ENCODE measurements around the gene RNGTT. TPM values are rescaled to one million over a fixed set of nuclear protein-coding genes. Genes with fewer than 3 reads are reported as not detected.

Gene RNGTT
- total RNA-seq, 1 donor from 2014 or later: 13.4 TPM

- no peak for DNase-seq (ENCODE audit: extremely low spot score, unreplicated experiment)
- H3K27me3 Mint-ChIP-seq: no peaks in the 10 kb centered on the region
- H3K27ac Mint-ChIP-seq: no peak overlapping the region
- TF ChIP-seq CTCF (conservative IDR thresholded peaks at IDR 0.05): no peak
- peaks cover 1% of the 10 kb centered on the region for H3K36me3 Mint-ChIP-seq
- peaks cover 1% of the 10 kb centered on the region for H3K9me3 Mint-ChIP-seq
- H3K4me1 Mint-ChIP-seq (ENCODE audit: unreplicated experiment): no peaks in the 10 kb centered on the region
- no peak overlapping the region for H3K4me3 Mint-ChIP-seq
Measured at GRCh38 chr6:88653936-88654335, 309.5 kb downstream of the RNGTT start.

- H3K27ac Mint-ChIP-seq: no peak overlapping the region
- H3K9me3 Mint-ChIP-seq: no peaks in the 10 kb centered on the region
- TF ChIP-seq CTCF (conservative IDR thresholded peaks at IDR 0.05): no peak
- no peaks in the 10 kb centered on the region for H3K36me3 Mint-ChIP-seq
- H3K4me3 Mint-ChIP-seq: no peak overlapping the region
- no peaks in the 10 kb centered on the region for H3K27me3 Mint-ChIP-seq
- DNase-seq (ENCODE audit: extremely low spot score, unreplicated experiment): no peak
- H3K4me1 Mint-ChIP-seq (ENCODE audit: unreplicated experiment): no peaks in the 10 kb centered on the region
Measured at GRCh38 chr6:88651400-88651799, 312.0 kb downstream of the RNGTT start.

GRCh38 chr6:88650979-88651378, 312.4 kb downstream of the RNGTT start:
- TF ChIP-seq CTCF (conservative IDR thresholded peaks at IDR 0.05): no peak
- Mint-ChIP-seq H3K4me1 (ENCODE audit: unreplicated experiment) (no peaks in the 10 kb centered on the region), H3K36me3 (no peaks in the 10 kb centered on the region), H3K4me3 (no peak overlapping the region), H3K27ac (no peak overlapping the region), H3K9me3 (no peaks in the 10 kb centered on the region), H3K27me3 (no peaks in the 10 kb centered on the region)
- DNase-seq (ENCODE audit: extremely low spot score, unreplicated experiment): no peak

- H3K4me3 Mint-ChIP-seq: no peak overlapping the region
- no peaks in the 10 kb centered on the region for H3K9me3 Mint-ChIP-seq
- no peaks in the 10 kb centered on the region for H3K4me1 Mint-ChIP-seq (ENCODE audit: unreplicated experiment)
- no peak for DNase-seq (ENCODE audit: extremely low spot score, unreplicated experiment)
- H3K36me3 Mint-ChIP-seq: no peaks in the 10 kb centered on the region
- H3K27ac Mint-ChIP-seq: no peak overlapping the region
- TF ChIP-seq CTCF (conservative IDR thresholded peaks at IDR 0.05): no peak
- no peaks in the 10 kb centered on the region for H3K27me3 Mint-ChIP-seq
Measured at GRCh38 chr6:88650029-88650619, 313.3 kb downstream of the RNGTT start.

- peak overlapping the region; percentile 91 for H3K27ac Mint-ChIP-seq
- no peaks in the 10 kb centered on the region for H3K9me3 Mint-ChIP-seq
- DNase-seq (ENCODE audit: extremely low spot score, unreplicated experiment): no peak
- peaks cover 12% of the 10 kb centered on the region for H3K4me1 Mint-ChIP-seq (ENCODE audit: unreplicated experiment)
- H3K36me3 Mint-ChIP-seq: no peaks in the 10 kb centered on the region
- no peaks in the 10 kb centered on the region for H3K27me3 Mint-ChIP-seq
- peak overlapping the region; percentile 4 for H3K4me3 Mint-ChIP-seq
- TF ChIP-seq CTCF (conservative IDR thresholded peaks at IDR 0.05): no peak
Measured at GRCh38 chr6:88641178-88641903, 322.1 kb downstream of the RNGTT start.

Data from type B pancreatic cell (in vitro differentiated cells).